K562 treated with DMSO at 1 percent for 48 hours (cell line): ENCODE measurements around the gene STXBP4. TPM values are rescaled to one million over a fixed set of nuclear protein-coding genes. Genes with fewer than 3 reads are reported as not detected.

ENCODE experiments used
- total RNA-seq: library from RNA; unstranded; fragments of 300-600 nt; gene quantifications from 2 replicates; pipeline ENCODE4 v1.2.3, GENCODE V29; 2022; ENCODE audit warnings: low replicate concordance; ENCODE audit errors: extremely low read depth

The STXBP4 gene, protein sequence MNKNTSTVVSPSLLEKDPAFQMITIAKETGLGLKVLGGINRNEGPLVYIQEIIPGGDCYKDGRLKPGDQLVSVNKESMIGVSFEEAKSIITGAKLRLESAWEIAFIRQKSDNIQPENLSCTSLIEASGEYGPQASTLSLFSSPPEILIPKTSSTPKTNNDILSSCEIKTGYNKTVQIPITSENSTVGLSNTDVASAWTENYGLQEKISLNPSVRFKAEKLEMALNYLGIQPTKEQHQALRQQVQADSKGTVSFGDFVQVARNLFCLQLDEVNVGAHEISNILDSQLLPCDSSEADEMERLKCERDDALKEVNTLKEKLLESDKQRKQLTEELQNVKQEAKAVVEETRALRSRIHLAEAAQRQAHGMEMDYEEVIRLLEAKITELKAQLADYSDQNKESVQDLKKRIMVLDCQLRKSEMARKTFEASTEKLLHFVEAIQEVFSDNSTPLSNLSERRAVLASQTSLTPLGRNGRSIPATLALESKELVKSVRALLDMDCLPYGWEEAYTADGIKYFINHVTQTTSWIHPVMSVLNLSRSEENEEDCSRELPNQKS
- not detected in 2 replicates for total RNA-seq

DNA sequence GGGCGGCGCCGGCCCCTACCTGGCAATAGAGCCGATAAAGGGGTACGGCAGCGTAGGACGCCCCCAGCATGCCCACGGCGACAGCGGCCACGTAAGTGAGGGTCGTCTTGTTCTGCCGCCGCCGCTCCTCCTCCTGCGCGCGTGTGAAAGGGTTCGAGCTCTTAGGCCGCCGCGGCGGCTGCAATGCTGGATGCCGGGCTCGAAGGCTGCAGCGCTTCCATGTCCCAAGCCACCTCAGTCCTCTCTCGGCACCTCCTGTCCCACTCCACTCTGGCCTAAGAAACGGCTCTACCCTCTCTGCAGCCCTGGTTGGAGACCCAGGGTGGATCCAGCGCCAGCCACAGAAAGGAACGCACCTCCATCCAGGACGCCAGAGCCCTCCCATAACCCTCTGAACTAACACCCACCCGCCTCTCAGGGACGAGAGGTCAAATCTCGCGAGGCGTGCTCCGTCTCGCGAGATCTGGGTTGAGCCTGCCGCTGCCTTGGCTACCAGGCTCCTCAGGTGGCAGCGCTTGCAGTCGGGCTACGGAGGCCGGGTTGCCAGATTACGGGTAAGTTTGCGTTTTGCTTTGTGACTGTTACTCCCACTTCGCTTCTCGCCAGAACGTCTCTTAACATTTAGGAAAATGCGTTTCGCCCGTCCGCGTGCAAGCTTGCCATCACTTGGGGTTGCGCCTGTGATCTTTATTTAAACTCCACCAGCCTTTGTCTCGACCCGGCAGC, at the start of gene STXBP4, which contains the start of gene COX11:
TSS of gene STXBP4 (plus strand) at position 504 of the 726 bp plus-strand sequence. CDS start 17,455 bp downstream, outside the sequence.
TSS of gene COX11 (minus strand) at position 393 of the 726 bp plus-strand sequence. CDS start at position 385, 8 bp downstream.

Other genes with a start within 250 kb of the STXBP4 start
- not detected in 2 replicates for gene TOM1L1, start 67.9 kb upstream of the STXBP4 start, total RNA-seq
- gene COX11, start 111 bp upstream of the STXBP4 start, total RNA-seq = not detected in 2 replicates